COR-L47 (cell line): Measurements from ENCODE around the gene NF1.
"Not testable (repeated sequence)": the region's sequence is repeated elsewhere in the genome, so short reads cannot be mapped to it uniquely, and the experiment has no call there.

ENCODE experiments used
- DNase-seq: peaks from one replicate; lab custom pipeline; 2025; lab: John Stamatoyannopoulos, UW

The NF1 gene

GRCh38 chr17:31296142-31296541 is 201.4 kb downstream of the NF1 start:
- DNase-seq = no peak

GRCh38 chr17:31297090-31297489 is 202.3 kb downstream of the NF1 start, which contains the start of gene OMG:
Gene OMG (minus strand): TSS chr17:31297239. CDS start chr17:31296331, 908 bp downstream.
- no peak for DNase-seq

GRCh38 chr17:31299624-31300023 is 204.8 kb downstream of the NF1 start:
- no peak for DNase-seq

- no peak for DNase-seq
Measured at GRCh38 chr17:31307640-31308039, 212.9 kb downstream of the NF1 start.

- no peak for DNase-seq
Measured at GRCh38 chr17:31308372-31309334, 213.9 kb downstream of the NF1 start.

GRCh38 chr17:31309556-31309955 is 214.8 kb downstream of the NF1 start:
- DNase-seq = no peak

GRCh38 chr17:31310260-31310659 is 215.5 kb downstream of the NF1 start:
- DNase-seq = no peak

GRCh38 chr17:31310886-31311285 is 216.1 kb downstream of the NF1 start:
- DNase-seq = no peak

GRCh38 chr17:31311526-31311925 is 216.7 kb downstream of the NF1 start:
- no peak for DNase-seq

- not testable (repeated sequence) for DNase-seq
Measured at GRCh38 chr17:31312223-31312622, 217.4 kb downstream of the NF1 start.

GRCh38 chr17:31313982-31314781 is 219.4 kb downstream of the NF1 start, which contains the start of gene EVI2B:
Gene EVI2B (minus strand): TSS chr17:31314054. CDS start chr17:31305609, 8,445 bp downstream.
- no peak for DNase-seq

GRCh38 chr17:31314782-31315100 is 220.0 kb downstream of the NF1 start:
- DNase-seq = no peak

- DNase-seq = no peak
Measured at GRCh38 chr17:31318298-31318801, 223.6 kb downstream of the NF1 start.

- DNase-seq = no peak
Measured at GRCh38 chr17:31318851-31319661, 224.3 kb downstream of the NF1 start.

GRCh38 chr17:31320241-31320640 is 225.5 kb downstream of the NF1 start:
- no peak for DNase-seq

- no peak for DNase-seq
Measured at GRCh38 chr17:31320791-31321190, 226.0 kb downstream of the NF1 start.

- DNase-seq = no peak
Measured at GRCh38 chr17:31321481-31321880, 226.7 kb downstream of the NF1 start, which contains the start of gene EVI2A. Gene EVI2A (minus strand): TSS chr17:31321622. CDS start chr17:31319013, 2,609 bp downstream.

- DNase-seq = no peak
Measured at GRCh38 chr17:31321966-31322365, 227.2 kb downstream of the NF1 start.

GRCh38 chr17:31323551-31323950 is 228.8 kb downstream of the NF1 start:
- no peak for DNase-seq

GRCh38 chr17:31327534-31328159 is 232.9 kb downstream of the NF1 start:
- DNase-seq = no peak

- no peak for DNase-seq
Measured at GRCh38 chr17:31328160-31328535, 233.4 kb downstream of the NF1 start.
